Measurements from ENCODE around the gene GNAS-AS1. TPM values are rescaled to one million over a fixed set of nuclear protein-coding genes. Genes with fewer than 3 reads are reported as not detected.

The GNAS-AS1 gene
- total and polyA plus RNA-seq, 10 of the 15 experiments (the other 5 are each of a cell fraction or from before 2014, with no cell fraction given) = 0.06 to 2.7 (median 1.2) TPM

DNA sequence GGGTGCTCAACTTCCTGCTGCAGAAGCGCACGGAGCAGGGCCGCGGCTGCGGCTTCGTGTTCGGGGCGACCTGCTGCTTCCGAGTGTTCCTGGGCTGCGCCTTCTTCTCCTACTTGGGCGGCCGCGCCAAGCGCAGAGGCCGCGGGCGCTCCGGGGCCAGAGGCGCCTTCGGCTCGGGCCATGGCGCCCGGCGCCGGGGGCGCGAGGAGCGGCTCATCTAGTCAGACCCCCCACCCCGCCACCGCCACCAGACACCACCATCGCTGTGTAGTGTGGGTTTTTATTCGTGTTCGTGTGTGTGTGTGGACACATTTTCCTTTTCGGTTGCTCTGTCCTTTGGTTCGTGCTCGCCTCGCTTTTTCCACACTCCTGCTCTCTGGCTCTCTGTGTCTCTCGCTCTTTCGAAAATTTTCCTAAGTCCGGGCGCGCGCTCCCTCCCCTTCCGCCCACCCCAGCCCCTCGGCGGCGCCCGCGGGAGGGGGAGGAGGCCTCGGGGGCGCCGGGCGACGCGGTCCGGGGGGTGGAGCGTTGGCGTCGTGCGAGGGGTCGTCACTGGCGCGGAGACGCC, 39.9 kb upstream of the GNAS-AS1 start (continued):
- no peak for TF ChIP-seq NFYB (IDR thresholded peaks at IDR 0.05; ENCODE audit: insufficient read depth, low read depth, low read length)
- TF ChIP-seq ZBTB4 (CRISPR knock-in tag; IDR thresholded peaks at IDR 0.05) = no peak
- peak; percentile 61 for TF ChIP-seq CREB1 (IDR thresholded peaks at IDR 0.05; ENCODE audit: low read depth)
- no peak for TF ChIP-seq BMI1 (IDR thresholded peaks at IDR 0.05; ENCODE audit: borderline replicate concordance)
- TF ChIP-seq EP300 (IDR thresholded peaks at IDR 0.05; ENCODE audit: borderline replicate concordance in 1 of 2, control insufficient read depth in 1 of 2, low read depth in 2 of 2, low read length in 2 of 2) = no peak
- no peak for TF ChIP-seq SMAD1 (IDR thresholded peaks at IDR 0.05; ENCODE audit: low read depth, partially characterized antibody)
- no peak for TF ChIP-seq SUPT20H (IDR thresholded peaks at IDR 0.05; ENCODE audit: borderline replicate concordance, control insufficient read depth, low read depth, low read length)
- TF ChIP-seq, protein P1, sequence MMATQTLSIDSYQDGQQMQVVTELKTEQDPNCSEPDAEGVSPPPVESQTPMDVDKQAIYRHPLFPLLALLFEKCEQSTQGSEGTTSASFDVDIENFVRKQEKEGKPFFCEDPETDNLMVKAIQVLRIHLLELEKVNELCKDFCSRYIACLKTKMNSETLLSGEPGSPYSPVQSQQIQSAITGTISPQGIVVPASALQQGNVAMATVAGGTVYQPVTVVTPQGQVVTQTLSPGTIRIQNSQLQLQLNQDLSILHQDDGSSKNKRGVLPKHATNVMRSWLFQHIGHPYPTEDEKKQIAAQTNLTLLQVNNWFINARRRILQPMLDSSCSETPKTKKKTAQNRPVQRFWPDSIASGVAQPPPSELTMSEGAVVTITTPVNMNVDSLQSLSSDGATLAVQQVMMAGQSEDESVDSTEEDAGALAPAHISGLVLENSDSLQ (IDR thresholded peaks at IDR 0.05) = no peak
- TF ChIP-seq MLLT1 (IDR thresholded peaks at IDR 0.05) = 0 out of 2 replicates have a peak, but pooled peaks have one; percentile 18
- TF ChIP-seq TCF7 (IDR thresholded peaks at IDR 0.05; ENCODE audit: borderline replicate concordance) = no peak
- peak; percentile 82; the same call in 1 of the 2 replicates for TF ChIP-seq ZNF687 (IDR thresholded peaks at IDR 0.05)
- peak; percentile 85 for TF ChIP-seq HDAC6 (IDR thresholded peaks at IDR 0.05; ENCODE audit: unreplicated experiment)
- peak; percentile 42 for TF ChIP-seq MYC (IDR thresholded peaks at IDR 0.05; ENCODE audit: insufficient read depth, insufficient read length, insufficient replicate concordance, low read length, severe bottlenecking)
- TF ChIP-seq HDGF (IDR thresholded peaks at IDR 0.05) = no peak
- no peak for TF ChIP-seq SIX5 (IDR thresholded peaks at IDR 0.05; ENCODE audit: low read depth, low read length, severe bottlenecking)
- no peak for TF ChIP-seq E4F1 (IDR thresholded peaks at IDR 0.05; ENCODE audit: borderline replicate concordance, partially characterized antibody)
